GM18517 (cell line): ENCODE measurements around the gene ZNF639.
A peak's percentile ranks its signal among the peaks of the same experiment; 100 is the strongest.

Experiments
- ATAC-seq: cut with Tn5 transposase; IDR thresholded peaks from one replicate; pipeline ENCODE4 v1.9.1; 2021; ENCODE audit warnings: mild to moderate bottlenecking, moderate library complexity; ENCODE audit not compliant: unreplicated experiment

ZNF639 gene

DNA sequence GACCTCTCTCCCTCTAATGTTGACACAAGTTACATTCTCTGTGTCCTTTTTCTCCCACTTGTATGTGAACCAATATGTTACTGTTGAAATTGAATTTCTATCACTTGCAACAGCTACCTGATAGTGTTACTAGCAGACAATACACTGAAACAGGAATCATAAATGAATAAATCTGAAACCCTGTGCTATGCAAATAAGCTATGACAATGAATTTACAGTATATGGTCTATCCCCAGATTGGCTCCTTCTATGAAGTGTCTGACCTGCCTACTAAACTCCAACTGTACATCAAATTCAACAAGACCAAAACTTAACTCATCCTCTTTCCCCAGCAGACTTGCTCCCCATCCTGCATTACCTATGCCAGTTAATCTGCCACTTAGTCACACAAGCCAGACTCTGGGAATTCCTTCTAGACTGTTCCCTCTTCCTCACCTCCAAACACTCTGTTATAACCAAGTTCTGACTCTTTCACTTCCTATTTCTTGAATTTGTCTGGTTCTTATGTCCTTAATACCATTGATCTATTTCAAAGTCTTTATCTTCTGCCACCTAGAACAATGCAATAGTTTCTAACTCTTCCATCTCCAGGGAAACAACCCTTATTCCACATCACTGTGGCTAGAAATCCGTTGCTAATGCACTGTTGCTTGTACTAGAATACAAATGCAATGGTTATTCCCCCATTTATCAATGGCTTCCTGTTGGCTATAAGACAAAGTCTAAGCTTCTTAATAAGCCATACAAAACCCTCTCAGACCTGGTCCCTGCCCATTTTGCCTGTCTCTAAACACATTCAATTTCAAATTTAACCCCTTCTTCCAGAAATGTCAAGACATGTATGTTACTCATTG lies 13.4 kb upstream of the ZNF639 start:
- peak; percentile 94 for ATAC-seq

GRCh38 chr3:179318876-179319275 lies 4.0 kb upstream of the ZNF639 start:
- ATAC-seq, result no peak

GRCh38 chr3:179321668-179322285 lies 1.1 kb upstream of the ZNF639 start:
- ATAC-seq, result no peak

DNA sequence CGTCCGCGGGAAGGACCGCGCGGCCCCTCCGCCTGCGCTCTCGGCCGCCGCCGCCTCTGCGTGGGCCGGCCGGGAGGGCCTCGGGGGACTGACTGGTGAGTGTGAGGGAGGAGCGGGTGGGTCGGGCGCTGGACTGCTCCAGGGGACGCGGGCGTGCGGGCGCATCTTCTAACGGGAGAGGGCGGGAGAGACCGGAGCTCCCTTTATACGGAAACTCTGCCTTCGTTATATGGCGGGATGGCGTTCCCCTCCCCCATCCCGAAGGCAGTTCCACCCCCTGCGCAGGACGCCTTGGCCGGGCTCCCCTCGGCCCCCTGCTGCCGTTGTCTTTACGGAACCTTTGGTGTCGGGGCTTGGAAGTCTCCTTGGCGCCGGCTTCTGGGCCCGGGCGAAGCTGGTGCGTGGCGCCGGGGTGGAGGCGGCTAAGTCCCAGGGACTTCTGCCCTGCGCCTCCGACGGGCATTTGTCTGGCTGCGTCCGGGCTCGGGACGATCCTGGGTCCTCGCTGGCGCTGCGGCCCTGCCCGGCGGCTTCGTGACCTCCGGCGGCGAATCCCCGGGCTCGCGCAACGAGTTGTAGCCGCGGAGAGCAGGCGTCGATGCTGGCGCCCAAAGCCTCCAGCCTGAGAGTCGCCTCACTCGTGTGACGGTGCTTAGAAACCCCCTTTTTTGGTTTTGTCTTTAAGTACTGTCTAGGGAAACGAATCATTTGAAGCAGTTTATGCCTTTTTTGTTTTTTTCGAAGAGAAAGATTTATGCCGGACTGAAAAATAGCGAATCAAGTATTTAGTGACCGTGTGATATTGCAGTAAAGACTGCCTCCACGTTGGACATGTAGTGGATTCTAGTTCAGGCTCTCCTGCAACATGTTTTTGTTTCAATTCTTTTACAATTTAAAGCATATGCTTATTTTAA lies 623 bp downstream of the ZNF639 start:
- ATAC-seq, result peak; percentile 33

- no peak for ATAC-seq
Measured at GRCh38 chr3:179324270-179324754, 1.5 kb downstream of the ZNF639 start.

DNA sequence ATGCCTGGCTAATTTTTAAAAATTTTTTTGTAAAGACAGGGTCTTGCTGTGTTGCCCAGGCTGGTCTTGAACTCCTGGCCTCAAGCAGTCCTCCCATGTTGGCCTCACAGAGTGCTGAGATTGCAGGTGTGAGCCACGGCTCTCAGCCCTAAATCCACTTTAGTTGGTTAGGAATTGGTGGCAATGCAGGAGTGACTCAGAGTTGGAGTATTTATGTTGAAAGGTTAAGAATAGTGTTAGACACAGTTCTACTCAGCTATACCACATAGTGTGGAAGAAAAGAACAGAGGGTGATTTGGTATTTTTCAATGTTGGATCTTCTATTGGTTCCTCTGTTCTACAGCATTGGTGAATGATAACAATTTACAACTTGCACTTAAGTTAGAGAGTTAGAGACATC lies 7.6 kb downstream of the ZNF639 start:
- no peak for ATAC-seq

DNA sequence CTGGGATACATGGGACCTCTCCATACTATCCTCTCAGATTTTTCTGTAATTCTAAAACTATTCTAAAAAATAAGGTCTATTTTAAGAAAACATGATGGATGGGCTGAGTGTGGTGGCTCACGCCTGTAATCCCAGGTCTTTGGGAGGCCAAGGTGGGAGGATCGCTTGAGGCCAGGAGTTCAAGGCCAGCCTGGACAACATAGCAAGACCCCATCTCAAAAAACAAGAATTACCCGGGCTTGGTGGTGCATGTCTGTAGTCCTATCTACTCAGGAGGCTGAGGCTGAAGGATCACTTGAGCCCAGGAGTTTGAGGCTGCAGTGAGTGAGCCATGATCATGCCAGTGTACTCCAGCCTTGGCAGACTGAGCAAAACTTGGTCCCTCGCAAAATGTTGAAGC lies 9.4 kb downstream of the ZNF639 start:
- no peak for ATAC-seq

GRCh38 chr3:179333084-179333483 lies 10.3 kb downstream of the ZNF639 start:
- ATAC-seq, result no peak

GRCh38 chr3:179336345-179336929 lies 13.6 kb downstream of the ZNF639 start:
- ATAC-seq, result no peak

DNA sequence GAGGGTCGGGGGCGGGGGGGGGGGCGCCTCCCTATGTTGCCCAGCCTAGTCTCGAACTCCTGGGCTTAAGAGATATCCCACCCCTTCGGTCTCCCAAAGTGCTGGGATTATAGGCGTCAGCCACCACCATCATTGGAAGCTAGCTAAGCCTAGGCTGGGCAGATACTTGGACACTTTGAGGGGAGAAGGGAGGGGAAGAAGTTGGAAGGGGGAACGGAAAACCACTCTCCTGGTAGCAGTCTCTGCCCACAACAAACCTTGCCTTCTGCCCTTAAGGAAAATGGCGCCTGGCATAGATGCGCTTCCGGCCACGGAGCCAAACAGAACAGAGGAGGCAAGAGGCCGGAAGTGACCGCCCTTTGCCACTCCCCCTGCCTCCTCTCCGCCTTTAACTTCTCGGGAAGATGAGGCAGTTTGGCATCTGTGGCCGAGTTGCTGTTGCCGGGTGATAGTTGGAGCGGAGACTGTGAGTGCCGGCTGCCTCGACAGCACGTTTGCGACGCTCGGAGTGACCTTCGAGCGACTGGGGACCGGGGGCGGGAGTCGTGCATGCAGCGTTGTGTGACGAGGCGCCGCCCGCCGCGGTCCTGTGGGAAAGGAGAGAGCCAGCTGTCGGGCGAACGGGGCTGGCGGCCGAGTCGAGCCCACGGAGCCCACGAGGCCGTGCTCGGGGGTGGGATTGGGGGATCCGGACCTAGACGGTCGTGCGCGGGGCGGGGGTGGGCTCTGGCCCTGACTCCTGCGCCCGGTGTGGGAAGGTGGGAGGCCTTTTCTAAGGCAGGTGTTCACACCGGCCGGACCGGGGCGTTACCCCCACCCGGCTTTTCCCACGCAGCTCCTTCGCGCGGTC lies 24.7 kb downstream of the ZNF639 start, which contains the start of gene MFN1:
MFN1 (plus strand) TSS at position 365 of the 850 bp plus-strand sequence. CDS start 1,143 bp downstream, outside the sequence.
- ATAC-seq, result peak; percentile 92

DNA sequence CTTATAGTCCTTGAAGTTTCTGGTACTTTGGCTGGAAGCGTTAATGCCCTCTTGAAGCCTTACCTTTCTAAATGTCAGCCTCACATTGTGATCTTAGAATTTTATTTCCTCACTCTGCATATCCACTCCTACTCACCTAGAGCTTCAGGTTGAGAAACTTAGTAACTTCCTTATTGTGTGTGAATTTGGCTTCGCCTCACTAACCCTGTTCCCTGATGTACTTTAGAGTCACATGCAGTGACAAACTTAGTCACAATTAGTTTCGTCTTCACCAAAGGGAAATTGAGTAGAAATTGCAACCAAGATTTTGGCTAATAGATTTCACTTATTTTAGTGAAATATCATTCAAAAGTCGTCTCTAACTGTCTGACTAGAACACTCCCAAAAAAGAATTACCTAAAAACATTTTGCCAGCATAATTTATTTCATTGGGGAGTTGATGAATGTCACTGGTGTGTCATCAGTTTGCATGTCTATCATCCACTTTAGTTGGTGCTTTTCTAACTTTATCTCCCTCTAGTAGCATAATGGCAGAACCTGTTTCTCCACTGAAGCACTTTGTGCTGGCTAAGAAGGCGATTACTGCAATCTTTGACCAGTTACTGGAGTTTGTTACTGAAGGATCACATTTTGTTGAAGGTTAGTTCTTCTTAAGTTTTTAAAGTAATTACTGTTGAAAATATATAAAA lies 25.6 kb downstream of the ZNF639 start:
- ATAC-seq, result peak; percentile 60

- ATAC-seq, result no peak
Measured at GRCh38 chr3:179355996-179356395, 33.2 kb downstream of the ZNF639 start.

GRCh38 chr3:179363332-179363731 lies 40.5 kb downstream of the ZNF639 start:
- ATAC-seq, result no peak

DNA sequence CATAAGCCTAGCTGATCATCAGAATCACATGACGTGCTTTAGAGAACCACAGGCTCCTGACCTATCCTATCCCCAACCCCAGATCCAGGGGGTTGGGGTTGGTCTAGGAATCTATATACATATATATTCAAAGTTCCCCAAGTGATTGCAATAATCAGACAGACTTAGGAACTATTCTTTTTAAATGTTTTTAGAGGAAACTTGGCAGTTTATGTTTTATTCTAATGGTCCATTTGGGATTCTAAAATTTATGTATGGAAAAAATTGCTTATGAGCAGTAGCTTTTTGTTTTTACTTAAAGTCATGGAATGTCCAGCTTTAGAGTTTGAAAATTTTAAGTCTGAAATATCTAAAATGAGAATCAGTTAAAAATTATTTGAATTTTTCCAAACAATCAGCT lies 46.8 kb downstream of the ZNF639 start:
- no peak for ATAC-seq

DNA sequence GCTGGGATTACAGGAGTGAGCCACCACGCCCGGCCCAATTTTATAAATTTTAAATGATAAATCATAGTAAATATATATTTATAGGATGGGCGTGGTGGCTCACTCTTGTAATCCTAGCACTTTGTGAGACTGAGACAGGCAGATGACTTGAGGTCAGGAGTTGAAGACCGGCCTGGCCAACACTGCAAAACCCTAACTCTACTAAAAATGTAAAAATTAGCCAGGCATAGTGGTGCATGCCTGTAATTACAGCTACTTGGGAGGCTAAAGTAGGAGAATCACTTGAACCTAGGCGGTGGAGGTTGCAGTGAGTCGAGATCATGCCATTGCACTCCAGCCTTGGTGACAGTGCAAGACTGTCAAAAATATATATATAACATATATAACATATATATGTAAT lies 51.1 kb downstream of the ZNF639 start:
- no peak for ATAC-seq

DNA sequence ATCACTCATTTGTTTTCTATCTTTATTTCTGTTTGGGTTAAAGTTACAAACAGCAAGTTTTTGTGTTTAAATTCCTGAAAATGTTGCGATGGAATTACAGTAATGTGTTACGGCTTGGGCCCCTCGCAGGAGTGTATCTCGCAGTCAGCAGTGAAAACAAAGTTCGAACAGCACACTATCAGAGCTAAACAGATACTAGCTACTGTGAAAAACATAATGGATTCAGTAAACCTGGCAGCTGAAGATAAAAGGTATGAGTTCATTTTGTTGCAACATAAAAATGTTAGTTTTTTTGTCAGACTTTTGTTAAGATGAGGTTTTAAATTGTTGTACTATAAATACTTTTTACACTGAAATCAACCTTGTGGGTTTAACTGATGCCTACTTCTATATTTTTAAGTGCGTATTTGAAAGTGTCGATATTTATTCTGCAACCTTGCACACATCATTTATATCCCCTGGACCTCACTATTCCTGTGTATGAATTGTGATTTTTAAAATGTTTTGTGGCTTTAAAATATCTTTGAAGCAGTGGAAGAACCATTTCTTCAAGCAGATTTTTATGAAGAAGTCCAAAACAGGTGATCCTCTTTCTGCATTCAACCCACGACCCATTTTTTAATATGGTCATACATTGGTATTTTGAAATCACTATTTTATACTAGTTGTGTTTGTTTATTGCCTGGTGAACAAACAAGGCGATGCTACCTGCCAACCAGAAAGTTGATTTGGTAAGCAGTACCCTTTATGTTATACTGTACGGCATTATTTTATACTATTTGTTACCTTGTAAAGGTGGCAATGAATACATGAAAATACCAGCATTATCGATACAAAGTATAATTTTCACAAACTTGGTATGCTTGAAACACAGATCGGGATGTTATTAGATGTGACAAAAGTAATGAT lies 52.5 kb downstream of the ZNF639 start:
- no peak for ATAC-seq

DNA sequence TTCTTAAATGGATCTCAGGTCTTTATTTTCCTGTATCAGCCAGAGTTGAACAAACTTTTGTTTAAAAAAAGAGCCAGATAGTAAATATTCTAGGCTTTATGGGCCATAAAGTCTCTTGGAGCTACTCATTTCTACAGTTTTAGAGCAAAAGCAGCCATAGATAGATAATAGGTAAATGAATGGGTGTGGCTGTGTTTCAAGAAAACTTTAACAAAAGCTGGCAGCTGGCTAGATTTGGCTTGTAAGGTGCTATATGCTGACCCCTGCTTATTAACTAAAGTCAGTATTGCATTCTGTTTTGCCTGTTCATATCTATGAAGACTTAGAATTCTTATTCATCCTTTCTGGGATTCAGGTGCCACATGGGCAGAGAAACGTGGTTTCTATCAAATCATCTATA lies 53.6 kb downstream of the ZNF639 start:
- ATAC-seq, result no peak
